NCI-H748 (cell line): Measurements from ENCODE around the gene GOT2.
A peak's percentile ranks its signal among the peaks of the same experiment; 100 is the strongest.
"Not testable (repeated sequence)": the region's sequence is repeated elsewhere in the genome, so short reads cannot be mapped to it uniquely, and the experiment has no call there.

ENCODE experiments used
- DNase-seq: peaks from one replicate; lab custom pipeline; 2025; ENCODE audit not compliant: unreplicated experiment; lab: John Stamatoyannopoulos, UW

Gene GOT2

GRCh38 chr16:58733671-58734458 lies at the start of gene GOT2:
Gene GOT2, minus strand, starts transcription at chr16:58734316. Its CDS starts 88 bp downstream, at chr16:58734228.
- peak; percentile 83 for DNase-seq

GRCh38 chr16:58779291-58779690 lies 45.2 kb upstream of the GOT2 start:
- not testable (repeated sequence) for DNase-seq

- no peak for DNase-seq
Observed at GRCh38 chr16:58773870-58774269, 39.8 kb upstream of the GOT2 start.

GRCh38 chr16:58768145-58768544 lies 34.0 kb upstream of the GOT2 start:
- DNase-seq: no peak

GRCh38 chr16:58767581-58767980 lies 33.5 kb upstream of the GOT2 start:
- DNase-seq: no peak

- DNase-seq: no peak
Observed at GRCh38 chr16:58756650-58757332, 22.7 kb upstream of the GOT2 start.

- peak; percentile 74 for DNase-seq
Observed at GRCh38 chr16:58755989-58756649, 22.0 kb upstream of the GOT2 start.

- no peak for DNase-seq
Observed at GRCh38 chr16:58753711-58754134, 19.6 kb upstream of the GOT2 start.

GRCh38 chr16:58744497-58744896 lies 10.4 kb upstream of the GOT2 start:
- no peak for DNase-seq

- no peak for DNase-seq
Observed at GRCh38 chr16:58741976-58742375, 7.9 kb upstream of the GOT2 start.

- no peak for DNase-seq
Observed at GRCh38 chr16:58741166-58741565, 7.0 kb upstream of the GOT2 start.

GRCh38 chr16:58738672-58739296 lies 4.7 kb upstream of the GOT2 start:
- DNase-seq: no peak

- not testable (repeated sequence) for DNase-seq
Observed at GRCh38 chr16:58736341-58736740, 2.2 kb upstream of the GOT2 start.

GRCh38 chr16:58734459-58734787 lies 307 bp upstream of the GOT2 start:
- DNase-seq: no peak

GRCh38 chr16:58733248-58733670 lies 857 bp downstream of the GOT2 start:
- no peak for DNase-seq

GRCh38 chr16:58732545-58733247 lies 1.4 kb downstream of the GOT2 start:
- no peak for DNase-seq

- DNase-seq: no peak
Observed at GRCh38 chr16:58730724-58731370, 3.3 kb downstream of the GOT2 start.

GRCh38 chr16:58727796-58728568 lies 6.1 kb downstream of the GOT2 start:
- DNase-seq: no peak

- DNase-seq: no peak
Observed at GRCh38 chr16:58727028-58727781, 6.9 kb downstream of the GOT2 start.
